Hepatocyte (in vitro differentiated cells): ENCODE measurements around the gene TPD52L2.

Experiments
- CTCF ChIP-seq: fragments of 200-600 bp; sonication (generic); IDR thresholded peaks from 2 replicates; pipeline ENCODE4 v1.5.1; 2016; ENCODE audit warnings: antibody characterized with exemption, mild to moderate bottlenecking; ENCODE audit not compliant: poor library complexity
- EZH2 ChIP-seq: fragments of 200-600 bp; sonication (generic); IDR thresholded peaks from 2 replicates; pipeline ENCODE4 v1.6.1; 2016; ENCODE audit warnings: antibody characterized with exemption, mild to moderate bottlenecking, borderline replicate concordance
- EZH2phosphoT487 ChIP-seq: fragments of 200-600 bp; sonication (generic); IDR thresholded peaks from one replicate; pipeline ENCODE4 v1.6.1; 2018; ENCODE audit warnings: antibody characterized with exemption, mild to moderate bottlenecking, low read depth, moderate library complexity; ENCODE audit not compliant: unreplicated experiment, severe bottlenecking

GRCh38 chr20:63819224-63819921 is 45.7 kb upstream of the TPD52L2 start:
- TF ChIP-seq CTCF = peak; percentile 20
- no peak for TF ChIP-seq EZH2
- no peak for TF ChIP-seq EZH2phosphoT487
